ENCODE results near the gene PIGV.
"Not testable (repeated sequence)": the region's sequence is repeated elsewhere in the genome, so short reads cannot be mapped to it uniquely, and the experiment has no call there.

The PIGV gene

DNA sequence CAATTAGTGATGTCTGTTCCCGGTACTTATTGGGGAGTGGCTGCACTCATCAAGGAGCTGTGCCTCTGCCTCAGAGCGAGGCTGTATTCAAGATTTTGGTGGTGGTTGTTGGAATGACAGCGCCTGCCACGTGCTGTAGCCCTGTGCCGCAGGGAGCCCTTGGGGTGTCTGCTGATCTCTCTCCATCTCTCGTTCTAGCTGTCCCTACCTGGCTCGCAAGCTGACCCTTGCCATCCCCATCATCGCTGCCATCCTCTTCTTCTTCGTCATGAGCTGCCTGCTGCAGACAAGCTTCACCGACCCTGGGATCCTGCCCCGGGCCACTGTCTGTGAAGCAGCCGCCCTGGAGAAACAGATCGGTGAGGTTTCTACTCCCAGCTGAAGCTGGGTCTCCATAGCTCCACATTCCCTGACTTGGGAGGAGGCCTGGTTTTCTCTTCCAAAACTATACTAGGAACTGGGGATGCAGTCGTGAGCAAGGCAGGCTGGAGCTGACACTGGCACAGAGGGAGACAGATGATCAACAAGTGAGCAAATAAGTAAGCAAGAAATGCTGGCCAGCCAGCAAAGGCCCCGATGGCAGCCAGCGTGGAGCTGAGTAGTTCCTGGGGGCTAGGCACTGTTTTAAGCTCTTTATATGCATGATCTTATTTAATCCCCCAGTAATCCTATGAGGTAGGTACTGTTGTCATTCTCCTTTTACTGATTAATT, 44.7 kb downstream of the PIGV start:
- no peak for DNase-seq (ENCODE audit: low read depth in 1 of 2, low spot score in 1 of 2)

- DNase-seq (ENCODE audit: low read depth in 1 of 2, low spot score in 1 of 2) = peak; percentile 59 to 76
Measured at GRCh38 chr1:26833432-26834405, 46.0 kb downstream of the PIGV start.

GRCh38 chr1:26837665-26838064, 49.9 kb downstream of the PIGV start:
- not testable (repeated sequence) for DNase-seq (ENCODE audit: low read depth in 1 of 2, low spot score in 1 of 2)

DNA sequence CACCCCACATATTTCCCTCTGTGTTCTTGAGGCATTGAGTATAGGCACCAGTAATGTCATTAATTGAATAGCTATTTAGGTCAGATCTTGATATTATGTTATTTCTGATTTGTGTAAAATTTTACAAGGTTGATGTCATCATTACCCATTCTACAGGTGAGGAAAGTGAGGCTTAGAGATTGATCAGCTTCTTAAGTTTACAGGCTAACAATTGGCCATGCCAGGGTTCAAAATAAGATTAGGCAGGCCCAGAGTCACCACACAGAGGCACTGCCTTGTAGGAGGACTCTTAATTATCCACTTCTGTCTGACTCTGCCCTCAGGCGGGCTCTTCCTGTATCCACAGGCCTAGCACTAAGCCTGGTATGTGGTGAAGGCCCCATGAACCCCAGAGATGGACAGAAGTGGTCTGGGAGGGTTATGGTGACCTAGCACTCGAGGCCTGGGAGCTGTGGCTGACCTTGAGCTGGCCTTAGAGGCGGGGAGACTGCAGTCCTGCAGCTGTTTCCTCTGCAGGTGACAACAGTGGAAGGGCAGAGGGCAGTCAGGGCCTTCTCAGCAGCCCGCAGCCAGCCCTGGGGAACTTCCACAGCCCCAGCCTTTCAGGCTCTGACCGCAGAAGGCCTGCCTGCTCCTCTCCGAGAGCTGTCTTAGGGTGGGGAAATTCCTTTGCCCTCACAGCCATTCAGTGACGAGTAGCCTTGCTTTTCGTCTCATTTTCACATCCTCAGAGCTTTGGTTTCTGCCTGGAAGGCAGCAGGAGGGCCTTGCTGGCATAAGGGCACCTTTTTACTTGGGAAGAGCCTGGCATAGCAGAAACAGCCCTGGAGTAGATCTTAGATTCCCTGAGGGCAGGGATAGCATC, 51.0 kb downstream of the PIGV start:
- DNase-seq (ENCODE audit: low read depth in 1 of 2, low spot score in 1 of 2) = no peak

- DNase-seq (ENCODE audit: low read depth in 1 of 2, low spot score in 1 of 2) = no peak
Measured at GRCh38 chr1:26839339-26839722, 51.6 kb downstream of the PIGV start.

DNA sequence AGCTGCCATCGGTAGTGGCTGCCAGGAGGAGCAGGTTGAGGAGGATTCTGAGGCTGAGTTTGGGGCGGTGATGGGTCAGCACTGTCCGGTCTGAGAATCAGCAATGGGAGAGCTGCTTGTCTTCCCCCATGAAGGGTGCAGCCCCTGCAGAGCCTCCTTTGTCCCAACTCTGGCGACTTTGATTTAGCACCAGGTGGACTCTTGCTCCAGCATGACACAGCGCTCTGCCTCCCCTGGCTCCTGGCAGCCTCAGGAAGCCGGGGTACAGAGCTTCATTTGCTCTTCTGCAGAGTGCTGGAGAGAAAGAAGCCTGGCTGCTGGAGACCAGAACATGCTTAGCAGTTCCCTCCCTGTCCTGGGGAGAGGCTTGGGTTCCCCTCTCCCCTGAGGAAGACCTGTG, 52.0 kb downstream of the PIGV start:
- no peak for DNase-seq (ENCODE audit: low read depth in 1 of 2, low spot score in 1 of 2)

- no peak for DNase-seq (ENCODE audit: low read depth in 1 of 2, low spot score in 1 of 2)
Measured at GRCh38 chr1:26844424-26845196, 56.9 kb downstream of the PIGV start.

GRCh38 chr1:26847826-26848225, 60.1 kb downstream of the PIGV start:
- DNase-seq (ENCODE audit: low read depth in 1 of 2, low spot score in 1 of 2) = not testable (repeated sequence)
